ENCODE measurements around the gene CNGA4. TPM values are rescaled to one million over a fixed set of nuclear protein-coding genes. Genes with fewer than 3 reads are reported as not detected.
"Not testable (repeated sequence)": the region's sequence is repeated elsewhere in the genome, so short reads cannot be mapped to it uniquely, and the experiment has no call there.

Gene CNGA4
- total RNA-seq, 1 donor from 2014 or later: 0.25 TPM

DNA sequence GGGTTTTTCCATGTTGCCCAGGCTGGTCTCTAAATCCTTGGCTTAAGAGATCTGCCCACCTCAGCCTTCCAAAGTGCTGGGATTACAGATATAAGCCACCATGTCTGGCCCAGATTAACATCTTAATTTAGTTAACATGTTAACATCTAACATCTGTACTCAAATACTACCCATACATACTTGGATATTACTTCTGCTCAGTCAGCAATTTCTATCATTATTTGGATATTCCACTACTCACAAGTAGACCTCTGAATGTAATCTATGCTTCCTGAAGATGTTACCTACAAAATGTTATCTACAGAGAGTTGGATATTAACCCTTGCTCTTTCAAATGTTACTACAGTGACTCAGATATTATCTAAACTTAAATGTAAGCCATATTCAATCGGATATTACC lies 24.8 kb downstream of the CNGA4 start:
- no peak for DNase-seq (ENCODE audit: low read depth)

DNA sequence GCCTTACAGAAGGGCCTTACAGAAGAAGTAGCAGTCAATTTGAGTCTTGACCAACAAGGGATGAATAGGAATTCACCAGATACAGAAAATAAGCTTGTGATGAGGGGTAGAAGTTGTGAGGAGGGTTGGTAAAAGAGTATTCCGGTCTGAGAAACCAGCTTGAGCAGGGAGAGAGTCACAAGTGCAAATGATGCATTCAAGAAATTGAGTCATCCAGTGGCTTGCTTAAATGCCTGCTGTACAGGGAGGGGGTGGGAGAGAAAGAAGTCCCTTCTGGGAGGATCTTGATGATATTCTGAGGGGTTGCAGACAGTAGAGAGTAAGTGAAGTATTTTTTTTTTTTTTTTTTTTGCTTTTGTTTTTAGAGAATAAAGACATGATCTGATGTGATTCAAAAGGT lies 29.9 kb downstream of the CNGA4 start:
- DNase-seq (ENCODE audit: low read depth): peak; percentile 36

DNA sequence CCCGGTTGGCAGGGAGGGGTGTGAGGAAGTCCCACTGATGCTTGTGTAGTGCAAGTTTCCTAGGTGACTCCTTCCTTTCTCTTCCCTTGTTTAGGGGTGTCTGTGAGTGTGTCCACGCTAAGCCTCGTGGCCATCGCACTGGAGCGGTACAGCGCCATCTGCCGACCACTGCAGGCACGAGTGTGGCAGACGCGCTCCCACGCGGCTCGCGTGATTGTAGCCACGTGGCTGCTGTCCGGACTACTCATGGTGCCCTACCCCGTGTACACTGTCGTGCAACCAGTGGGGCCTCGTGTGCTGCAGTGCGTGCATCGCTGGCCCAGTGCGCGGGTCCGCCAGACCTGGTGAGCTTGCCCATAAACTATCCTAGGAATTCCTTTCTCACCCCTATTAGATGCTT lies 31.1 kb downstream of the CNGA4 start:
- no peak for DNase-seq (ENCODE audit: low read depth)

DNA sequence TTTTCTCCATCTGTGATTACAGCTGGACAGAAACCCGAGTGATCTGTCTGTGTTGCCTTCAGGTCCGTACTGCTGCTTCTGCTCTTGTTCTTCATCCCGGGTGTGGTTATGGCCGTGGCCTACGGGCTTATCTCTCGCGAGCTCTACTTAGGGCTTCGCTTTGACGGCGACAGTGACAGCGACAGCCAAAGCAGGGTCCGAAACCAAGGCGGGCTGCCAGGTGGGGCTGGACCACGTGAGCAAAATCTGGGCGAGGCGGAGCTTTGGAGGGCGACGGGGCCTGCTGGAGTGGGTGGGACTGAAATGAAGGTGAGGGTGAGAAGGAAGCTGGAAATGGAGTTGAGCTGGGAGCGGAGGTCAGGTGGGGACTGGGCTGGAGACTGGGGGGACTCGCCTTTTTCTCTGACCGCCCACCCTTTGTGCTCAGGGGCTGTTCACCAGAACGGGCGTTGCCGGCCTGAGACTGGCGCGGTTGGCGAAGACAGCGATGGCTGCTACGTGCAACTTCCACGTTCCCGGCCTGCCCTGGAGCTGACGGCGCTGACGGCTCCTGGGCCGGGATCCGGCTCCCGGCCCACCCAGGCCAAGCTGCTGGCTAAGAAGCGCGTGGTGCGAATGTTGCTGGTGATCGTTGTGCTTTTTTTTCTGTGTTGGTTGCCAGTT lies 31.8 kb downstream of the CNGA4 start:
- no peak for DNase-seq (ENCODE audit: low read depth)

GRCh38 chr11:6271598-6271997 lies 32.7 kb downstream of the CNGA4 start:
- DNase-seq (ENCODE audit: low read depth): no peak

- DNase-seq (ENCODE audit: low read depth): no peak
These were observed 34.3 kb downstream of the CNGA4 start for GRCh38 chr11:6273188-6273587.

GRCh38 chr11:6280809-6281208 lies 41.9 kb downstream of the CNGA4 start:
- DNase-seq (ENCODE audit: low read depth): not testable (repeated sequence)

- no peak for DNase-seq (ENCODE audit: low read depth)
These were observed 44.6 kb downstream of the CNGA4 start for GRCh38 chr11:6283453-6284023.

GRCh38 chr11:6284250-6284649 lies 45.4 kb downstream of the CNGA4 start:
- DNase-seq (ENCODE audit: low read depth): no peak

- no peak for DNase-seq (ENCODE audit: low read depth)
These were observed 46.1 kb downstream of the CNGA4 start for GRCh38 chr11:6285019-6285418.

Other genes with a start within 250 kb of the CNGA4 start
- gene OR56A4, start 232.1 kb upstream of the CNGA4 start, total RNA-seq: not detected in 2 replicates
- not detected in 2 replicates for gene OR56A1, start 208.3 kb upstream of the CNGA4 start, total RNA-seq
- not detected in 2 replicates for gene OR56B4, start 131.4 kb upstream of the CNGA4 start, total RNA-seq
- not detected in 2 replicates for gene OR52B2, start 68.8 kb upstream of the CNGA4 start, total RNA-seq
- not detected in 2 replicates for gene OR52W1, start 39.9 kb upstream of the CNGA4 start, total RNA-seq
- gene C11orf42, start 33.5 kb upstream of the CNGA4 start, total RNA-seq: not detected in 2 replicates
- gene FHIP1B, start 4.5 kb upstream of the CNGA4 start, total RNA-seq: 7.6 and 20.3 TPM in 2 replicates
- not detected in 2 replicates for gene CCKBR, start 20.7 kb downstream of the CNGA4 start, total RNA-seq
- gene CAVIN3, start 81.4 kb downstream of the CNGA4 start, total RNA-seq: 50.3 and 118 TPM in 2 replicates
- 8.0 and 38.8 TPM in 2 replicates for gene SMPD1, start 151.4 kb downstream of the CNGA4 start, total RNA-seq
- gene APBB1, start 180.0 kb downstream of the CNGA4 start, total RNA-seq: 16.7 and 50.4 TPM in 2 replicates
- 0.20 TPM in 1 of 2 replicates, not detected in the other for gene HPX, start 201.9 kb downstream of the CNGA4 start, total RNA-seq
- 5.6 and 16.5 TPM in 2 replicates for gene TRIM3, start 234.9 kb downstream of the CNGA4 start, total RNA-seq
- 64.5 and 78.0 TPM in 2 replicates for gene ARFIP2, start 242.2 kb downstream of the CNGA4 start, total RNA-seq
- gene TIMM10B, start 242.4 kb downstream of the CNGA4 start, total RNA-seq: 34.7 and 38.7 TPM in 2 replicates

All from renal cortical epithelial cell (primary cell).